Measurements from ENCODE around the gene CD200R1. TPM values are rescaled to one million over a fixed set of nuclear protein-coding genes. Genes with fewer than 3 reads are reported as not detected.

The CD200R1 gene
- polyA plus RNA-seq, 1 donor from 2014 or later, result 0.72 TPM

GRCh38 chr3:112984485-112984884 is 9.6 kb upstream of the CD200R1 start:
- H3K36me3 ChIP-seq (ENCODE audit: insufficient read depth, low read length), result no peaks in the 10 kb centered on the region
- no peak overlapping the region for H3K27ac ChIP-seq (ENCODE audit: low read length)
- H3K9ac ChIP-seq (ENCODE audit: low read length), result no peak overlapping the region
- no peaks in the 10 kb centered on the region for H3K9me3 ChIP-seq (ENCODE audit: low read length)
- no peak overlapping the region for H2AFZ ChIP-seq (ENCODE audit: low read depth, low read length)
- no peaks in the 10 kb centered on the region for H4K20me1 ChIP-seq (ENCODE audit: insufficient read depth)
- H3K9me2 ChIP-seq (ENCODE audit: insufficient read depth, low read length), result no peaks in the 10 kb centered on the region
- H3K4me2 ChIP-seq (ENCODE audit: low read length), result no peak overlapping the region
- no peak for TF ChIP-seq MXI1 (conservative IDR thresholded peaks at IDR 0.05; ENCODE audit: poor library complexity, severe bottlenecking)
- no peak for TF ChIP-seq POLR2AphosphoS5 (IDR thresholded peaks at IDR 0.05)
- no peak for TF ChIP-seq EZH2 (IDR thresholded peaks at IDR 0.05; ENCODE audit: borderline replicate concordance, insufficient read depth, low read length, poor library complexity, severe bottlenecking)
- no peak for TF ChIP-seq SMC3 (conservative IDR thresholded peaks at IDR 0.05; ENCODE audit: poor library complexity)
- no peak for TF ChIP-seq EP300 (conservative IDR thresholded peaks at IDR 0.05; ENCODE audit: poor library complexity, severe bottlenecking)
- TF ChIP-seq, protein P1, sequence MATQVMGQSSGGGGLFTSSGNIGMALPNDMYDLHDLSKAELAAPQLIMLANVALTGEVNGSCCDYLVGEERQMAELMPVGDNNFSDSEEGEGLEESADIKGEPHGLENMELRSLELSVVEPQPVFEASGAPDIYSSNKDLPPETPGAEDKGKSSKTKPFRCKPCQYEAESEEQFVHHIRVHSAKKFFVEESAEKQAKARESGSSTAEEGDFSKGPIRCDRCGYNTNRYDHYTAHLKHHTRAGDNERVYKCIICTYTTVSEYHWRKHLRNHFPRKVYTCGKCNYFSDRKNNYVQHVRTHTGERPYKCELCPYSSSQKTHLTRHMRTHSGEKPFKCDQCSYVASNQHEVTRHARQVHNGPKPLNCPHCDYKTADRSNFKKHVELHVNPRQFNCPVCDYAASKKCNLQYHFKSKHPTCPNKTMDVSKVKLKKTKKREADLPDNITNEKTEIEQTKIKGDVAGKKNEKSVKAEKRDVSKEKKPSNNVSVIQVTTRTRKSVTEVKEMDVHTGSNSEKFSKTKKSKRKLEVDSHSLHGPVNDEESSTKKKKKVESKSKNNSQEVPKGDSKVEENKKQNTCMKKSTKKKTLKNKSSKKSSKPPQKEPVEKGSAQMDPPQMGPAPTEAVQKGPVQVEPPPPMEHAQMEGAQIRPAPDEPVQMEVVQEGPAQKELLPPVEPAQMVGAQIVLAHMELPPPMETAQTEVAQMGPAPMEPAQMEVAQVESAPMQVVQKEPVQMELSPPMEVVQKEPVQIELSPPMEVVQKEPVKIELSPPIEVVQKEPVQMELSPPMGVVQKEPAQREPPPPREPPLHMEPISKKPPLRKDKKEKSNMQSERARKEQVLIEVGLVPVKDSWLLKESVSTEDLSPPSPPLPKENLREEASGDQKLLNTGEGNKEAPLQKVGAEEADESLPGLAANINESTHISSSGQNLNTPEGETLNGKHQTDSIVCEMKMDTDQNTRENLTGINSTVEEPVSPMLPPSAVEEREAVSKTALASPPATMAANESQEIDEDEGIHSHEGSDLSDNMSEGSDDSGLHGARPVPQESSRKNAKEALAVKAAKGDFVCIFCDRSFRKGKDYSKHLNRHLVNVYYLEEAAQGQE (IDR thresholded peaks at IDR 0.05; ENCODE audit: borderline replicate concordance), result no peak
- no peak for TF ChIP-seq TAF1 (IDR thresholded peaks at IDR 0.05; ENCODE audit: low read depth)
- TF ChIP-seq RAD21 (conservative IDR thresholded peaks at IDR 0.05), result no peak
- TF ChIP-seq CTCF (IDR thresholded peaks at IDR 0.05; ENCODE audit: poor library complexity, severe bottlenecking), result no peak
- no peaks in the 10 kb centered on the region for H3K27me3 ChIP-seq (ENCODE audit: insufficient read depth, low read depth, low read length)
- no peaks in the 10 kb centered on the region for H3F3A ChIP-seq (ENCODE audit: insufficient read depth, low read length, poor library complexity, severe bottlenecking)
- H3K4me3 ChIP-seq (ENCODE audit: low read length), result no peak overlapping the region
- no peaks in the 10 kb centered on the region for H3K79me2 ChIP-seq (replicated peaks; ENCODE audit: insufficient read depth, low read length)

DNA sequence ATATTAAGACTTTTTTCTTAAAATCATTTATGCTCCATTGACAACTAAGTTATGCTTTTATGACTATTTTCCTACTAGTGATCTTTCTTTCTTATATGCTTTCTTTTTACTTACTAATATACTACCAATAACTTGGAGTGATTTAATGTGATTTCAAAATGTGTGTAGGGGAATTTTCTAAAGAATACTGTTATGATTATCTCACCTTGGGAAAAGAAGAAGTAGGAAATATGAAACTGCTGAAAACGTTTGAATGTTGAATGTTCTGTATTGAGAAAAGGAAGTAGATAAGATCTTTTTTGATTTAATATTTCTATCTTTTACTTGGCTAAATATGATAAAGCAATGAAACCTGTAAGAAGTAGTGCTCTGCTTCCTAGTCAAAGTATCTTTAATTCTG is 7.8 kb upstream of the CD200R1 start:
- Histone ChIP-seq H4K20me1 (ENCODE audit: insufficient read depth) (no peaks in the 10 kb centered on the region), H3K9ac (ENCODE audit: low read length) (no peak overlapping the region), H3K9me2 (ENCODE audit: insufficient read depth, low read length) (no peaks in the 10 kb centered on the region), H3K27ac (ENCODE audit: low read length) (no peak overlapping the region), H3F3A (ENCODE audit: insufficient read depth, low read length, poor library complexity, severe bottlenecking) (no peaks in the 10 kb centered on the region), H3K9me3 (ENCODE audit: low read length) (no peaks in the 10 kb centered on the region), H3K79me2 (replicated peaks; ENCODE audit: insufficient read depth, low read length) (no peaks in the 10 kb centered on the region), H3K36me3 (ENCODE audit: insufficient read depth, low read length) (no peaks in the 10 kb centered on the region), H2AFZ (ENCODE audit: low read depth, low read length) (no peak overlapping the region), H3K27me3 (ENCODE audit: insufficient read depth, low read depth, low read length) (no peaks in the 10 kb centered on the region), H3K4me2 (ENCODE audit: low read length) (no peak overlapping the region), H3K4me3 (ENCODE audit: low read length) (no peak overlapping the region)
- TF ChIP-seq, protein P1 (IDR thresholded peaks at IDR 0.05; ENCODE audit: borderline replicate concordance), result no peak
- TF ChIP-seq SMC3 (conservative IDR thresholded peaks at IDR 0.05; ENCODE audit: poor library complexity), result no peak
- no peak for TF ChIP-seq EZH2 (IDR thresholded peaks at IDR 0.05; ENCODE audit: borderline replicate concordance, insufficient read depth, low read length, poor library complexity, severe bottlenecking)
- no peak for TF ChIP-seq CTCF (IDR thresholded peaks at IDR 0.05; ENCODE audit: poor library complexity, severe bottlenecking)
- no peak for TF ChIP-seq MXI1 (conservative IDR thresholded peaks at IDR 0.05; ENCODE audit: poor library complexity, severe bottlenecking)
- TF ChIP-seq RAD21 (conservative IDR thresholded peaks at IDR 0.05), result no peak
- TF ChIP-seq TAF1 (IDR thresholded peaks at IDR 0.05; ENCODE audit: low read depth), result no peak
